HEK293 (cell line): ENCODE measurements around the gene RNF144B.
"Not testable (repeated sequence)": the region's sequence is repeated elsewhere in the genome, so short reads cannot be mapped to it uniquely, and the experiment has no call there.

Experiments
- CTCF ChIA-PET: fragments of 350-600 bp; formaldehyde crosslinking; extraction: SDS; loops from one replicate; lab custom pipeline; 2021; ENCODE audit warnings: antibody characterized with exemption; lab: Yijun Ruan, JAX
- POLR2A ChIA-PET: fragments of 300-600 bp; formaldehyde crosslinking; extraction: SDS; loops from one replicate; lab custom pipeline; 2020; ENCODE audit warnings: antibody characterized with exemption, inconsistent platforms; lab: Yijun Ruan, JAX
- H3K27ac ChIP-seq: fragments of 200-500 bp; sonication (Bioruptor generic); 2 replicates; pipeline ENCODE4 v1.5.1; 2014; ENCODE audit warnings: low read depth, low read length, control low read depth, inconsistent platforms; ENCODE audit errors: extremely low read depth
- H3K36me3 ChIP-seq, 2 experiments: fragments of 200-500 bp in 1 of 2; sonication (Bioruptor generic) in 1 of 2; 1 replicate in 1 of 2; 2 replicates in 1 of 2; pipeline ENCODE4 v1.5.1; 2014 to 2017; ENCODE audit warnings: inconsistent platforms in 2 of 2, low read length in 2 of 2; ENCODE audit not compliant: control insufficient read depth in 2 of 2, insufficient read depth in 1 of 2
- H3K4me1 ChIP-seq: fragments of 200-500 bp; sonication (Bioruptor generic); 2 replicates; pipeline ENCODE4 v1.5.1; 2014; ENCODE audit warnings: mild to moderate bottlenecking, low read length, inconsistent platforms; ENCODE audit not compliant: control insufficient read depth, insufficient read depth
- H3K4me3 ChIP-seq: 2 replicates; pipeline ENCODE4 v1.5.1; 2011; ENCODE audit warnings: low read depth, mild to moderate bottlenecking, control low read depth, low read length, moderate library complexity
- H3K9me3 ChIP-seq: fragments of 200-500 bp; sonication (Bioruptor generic); 2 replicates; pipeline ENCODE4 v1.5.1; 2014; ENCODE audit warnings: low read depth, low read length, inconsistent platforms; ENCODE audit not compliant: control insufficient read depth, insufficient read depth
- GLIS1 ChIP-seq: fragments of 450-650 bp; formaldehyde crosslinking; IDR thresholded peaks from 2 replicates; pipeline ENCODE4 v1.5.1; 2016; ENCODE audit warnings: missing biosample characterization, missing genetic modification characterization
- PRDM4 ChIP-seq: fragments of 450-650 bp; formaldehyde crosslinking; IDR thresholded peaks from 2 replicates; pipeline ENCODE4 v1.5.1; 2017; ENCODE audit warnings: missing biosample characterization, missing genetic modification characterization
- PRDM6 ChIP-seq: fragments of 450-650 bp; formaldehyde crosslinking; IDR thresholded peaks from 2 replicates; pipeline ENCODE4 v1.5.1; 2017; ENCODE audit warnings: missing biosample characterization, missing genetic modification characterization
- SP7 ChIP-seq: fragments of 450-650 bp; formaldehyde crosslinking; IDR thresholded peaks from 2 replicates; pipeline ENCODE4 v1.5.1; 2016; ENCODE audit warnings: missing biosample characterization, missing genetic modification characterization
- ZNF169 ChIP-seq: fragments of 450-650 bp; formaldehyde crosslinking; IDR thresholded peaks from 2 replicates; pipeline ENCODE4 v1.5.1; 2016; ENCODE audit warnings: missing biosample characterization, missing genetic modification characterization
- ZNF280C ChIP-seq: fragments of 450-650 bp; formaldehyde crosslinking; IDR thresholded peaks from 2 replicates; pipeline ENCODE4 v1.5.1; 2016; ENCODE audit warnings: missing biosample characterization, missing genetic modification characterization
- ZNF341 ChIP-seq: fragments of 450-650 bp; formaldehyde crosslinking; IDR thresholded peaks from 2 replicates; pipeline ENCODE4; 2016; ENCODE audit warnings: low read depth, missing biosample characterization, missing genetic modification characterization
- ZNF366 ChIP-seq: fragments of 450-650 bp; formaldehyde crosslinking; conservative IDR thresholded peaks from 2 replicates; pipeline ENCODE4 v1.5.1; 2016; ENCODE audit warnings: missing biosample characterization, missing genetic modification characterization
- ZNF449 ChIP-seq: fragments of 450-650 bp; formaldehyde crosslinking; IDR thresholded peaks from 2 replicates; pipeline ENCODE4 v1.5.1; 2017; ENCODE audit warnings: missing biosample characterization, mild to moderate bottlenecking, missing genetic modification characterization, moderate library complexity
- ZNF530 ChIP-seq: fragments of 450-650 bp; formaldehyde crosslinking; IDR thresholded peaks from 2 replicates; pipeline ENCODE4 v1.5.1; 2016; ENCODE audit warnings: low read depth, missing biosample characterization, missing genetic modification characterization
- ZNF610 ChIP-seq: fragments of 450-650 bp; formaldehyde crosslinking; IDR thresholded peaks from 2 replicates; pipeline ENCODE4 v1.5.1; 2016; ENCODE audit warnings: missing biosample characterization, missing genetic modification characterization, borderline replicate concordance
- ZNF626 ChIP-seq: fragments of 450-650 bp; sonication (Bioruptor Pico); formaldehyde crosslinking; IDR thresholded peaks from 2 replicates; pipeline ENCODE4 v1.5.1; 2018; ENCODE audit warnings: missing biosample characterization, missing genetic modification characterization, inconsistent platforms
- ZNF830 ChIP-seq: fragments of 450-650 bp; IDR thresholded peaks from 2 replicates; pipeline ENCODE4 v1.5.0; 2018; ENCODE audit warnings: missing biosample characterization, missing genetic modification characterization, low read depth, mild to moderate bottlenecking, moderate library complexity
- ZXDB ChIP-seq: fragments of 450-650 bp; formaldehyde crosslinking; IDR thresholded peaks from 2 replicates; pipeline ENCODE4 v1.5.1; 2016; ENCODE audit warnings: missing biosample characterization, missing genetic modification characterization

Gene RNF144B

DNA sequence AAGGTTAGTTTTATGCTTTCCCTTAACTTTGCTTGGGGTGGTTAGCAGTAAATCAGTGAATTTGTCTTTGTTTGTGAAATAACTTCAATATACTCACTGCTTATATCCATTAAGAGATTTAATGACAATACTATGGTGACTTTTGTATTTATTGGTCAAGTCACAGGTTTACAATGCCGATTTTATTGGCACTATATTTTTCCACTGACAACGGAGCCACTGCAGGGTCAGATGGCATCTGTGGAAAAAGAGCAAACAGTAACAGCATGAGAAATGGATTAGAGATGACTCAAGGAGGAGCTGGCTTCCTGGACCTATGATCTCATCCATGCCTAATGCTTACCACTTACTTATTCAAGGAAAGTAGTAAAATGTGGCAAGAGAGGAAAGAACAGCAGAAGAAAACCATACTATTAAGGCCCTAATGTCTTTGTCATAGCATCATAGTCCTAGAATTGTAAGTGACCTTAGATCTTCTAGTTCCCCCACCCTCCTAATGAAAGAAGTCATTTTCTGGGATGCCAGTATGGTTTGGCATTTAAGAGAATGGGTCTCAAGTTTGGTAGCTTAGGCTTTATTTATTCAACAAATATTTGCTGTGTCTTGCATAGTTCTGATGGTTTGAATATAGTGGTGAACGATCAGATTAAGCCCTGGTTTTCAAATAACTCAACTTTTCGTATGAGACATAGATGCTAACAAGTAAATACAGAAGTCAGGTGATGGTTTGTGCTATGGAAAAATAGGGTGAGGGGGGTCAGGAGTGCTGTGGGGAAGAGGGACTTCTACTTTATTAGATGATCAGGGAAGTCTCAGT lies 18.5 kb downstream of the RNF144B start (continued):
- TF ChIP-seq PRDM4, result peak; percentile 83
- peak; percentile 72 for TF ChIP-seq ZXDB (tag by site-specific recombination)
- TF ChIP-seq ZNF449 (tag by site-specific recombination), result peak; percentile 49
- peak; percentile 18; the same call in 1 of the 2 replicates for TF ChIP-seq ZNF341 (tag by site-specific recombination)
- TF ChIP-seq SP7 (tag by site-specific recombination), result peak; percentile 79
- TF ChIP-seq ZNF626 (tag by site-specific recombination), result peak; percentile 68; the same call in 1 of the 2 replicates
- TF ChIP-seq ZNF366, result 0 out of 2 replicates have a peak, but pooled peaks have one; percentile 14
- TF ChIP-seq PRDM6 (tag by site-specific recombination), result peak; percentile 91
- TF ChIP-seq GLIS1 (tag by site-specific recombination), result no peak; the same call in 1 of the 2 replicates

DNA sequence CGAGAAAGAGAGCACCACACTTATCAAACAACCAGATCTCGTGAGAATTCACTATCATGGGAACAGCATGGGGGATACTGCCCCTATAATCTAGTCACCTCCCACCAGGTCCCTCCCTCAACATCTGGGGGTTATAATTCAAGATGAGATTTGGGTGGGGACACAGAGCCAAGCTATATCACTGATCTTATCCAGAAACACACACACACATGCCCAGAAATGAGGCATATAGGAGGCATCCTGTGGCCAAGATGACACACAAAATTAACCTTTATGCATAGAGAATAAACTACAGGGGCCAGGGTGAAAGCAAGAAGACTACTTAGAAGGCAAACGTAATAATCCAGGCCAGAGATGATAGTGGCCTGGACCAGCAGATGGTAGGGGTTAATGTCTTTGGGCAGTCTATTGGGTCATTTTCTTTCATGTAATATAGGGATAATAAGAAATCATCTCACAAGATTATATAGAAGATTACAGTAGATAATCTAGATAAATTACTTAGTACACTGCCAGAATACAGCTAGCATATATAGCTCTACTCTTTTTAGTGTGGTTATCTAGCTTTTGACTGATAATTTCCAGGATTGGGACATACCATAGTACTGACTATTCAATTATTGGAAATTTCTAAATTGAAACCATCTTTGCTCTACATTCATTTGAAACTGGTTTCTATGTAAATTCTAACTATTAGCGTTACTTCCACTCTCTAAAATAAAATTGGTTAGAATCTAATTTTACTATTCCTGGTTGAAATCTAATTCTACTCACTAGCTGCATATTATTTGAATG lies 20.0 kb downstream of the RNF144B start:
- ChIA-PET POLR2A (no interaction called here), CTCF (interaction anchor here (0.8 kb wide), 1 partner anchor 421 kb away, joined by 3 read pairs; no protein-coding TSS in a partner anchor)
- H3K9me3 ChIP-seq, result no peaks in the 10 kb centered on the region
- H3K4me1 ChIP-seq, result peaks cover 7% of the 10 kb centered on the region; the same call in 1 of the 2 replicates
- TF ChIP-seq ZNF280C (no peak), ZNF830 (no peak), ZNF169 (tag by site-specific recombination) (no peak), ZNF530 (tag by site-specific recombination) (no peak), ZNF610 (tag by site-specific recombination) (no peak)
- H3K36me3 ChIP-seq, result no peaks in the 10 kb centered on the region
- H3K4me3 ChIP-seq, result no peak overlapping the region
- H3K27ac ChIP-seq, result no peak overlapping the region

GRCh38 chr6:18409602-18410001 lies 22.5 kb downstream of the RNF144B start:
- POLR2A ChIA-PET, H3K4me3 ChIP-seq, H3K9me3 ChIP-seq, H3K4me1 ChIP-seq, CTCF ChIA-PET, H3K27ac ChIP-seq, H3K36me3 ChIP-seq: not testable (repeated sequence)
